DOHH2 (cell line): ENCODE data around the gene PPP1R12C.
"Not testable (repeated sequence)": the region's sequence is repeated elsewhere in the genome, so short reads cannot be mapped to it uniquely, and the experiment has no call there.

ENCODE experiments used
- H3F3A ChIP-seq: fragments of 200-600 bp; sonication (generic), shearing (Covaris generic); 2 replicates; pipeline ENCODE4 v1.6.0; 2016; ENCODE audit warnings: antibody characterized with exemption, mild to moderate bottlenecking; ENCODE audit not compliant: control insufficient read depth, insufficient read depth
- H3K27ac ChIP-seq: fragments of 200-600 bp; sonication (generic); 2 replicates; pipeline ENCODE4 v1.5.1; 2014; ENCODE audit warnings: low read depth, mild to moderate bottlenecking, low read length, moderate library complexity
- H3K27me3 ChIP-seq: fragments of 200-600 bp; sonication (generic); 2 replicates; pipeline ENCODE4 v1.6.1; 2014; ENCODE audit warnings: mild to moderate bottlenecking, low read length, mixed read lengths; ENCODE audit not compliant: control insufficient read depth
- H3K36me3 ChIP-seq: fragments of 200-600 bp; sonication (generic); 2 replicates; pipeline ENCODE4 v1.6.1; 2014; ENCODE audit warnings: mild to moderate bottlenecking, low read length, moderate library complexity, mixed read lengths; ENCODE audit not compliant: control insufficient read depth
- H3K4me1 ChIP-seq: fragments of 200-600 bp; sonication (generic); 2 replicates; pipeline ENCODE4 v1.6.1; 2014; ENCODE audit warnings: mild to moderate bottlenecking, low read length, mixed read lengths; ENCODE audit not compliant: control insufficient read depth
- H3K4me2 ChIP-seq: fragments of 200-600 bp; sonication (generic); 2 replicates; pipeline ENCODE4 v1.6.0; 2014; ENCODE audit warnings: mild to moderate bottlenecking, low read length, moderate library complexity
- H3K4me3 ChIP-seq: fragments of 200-600 bp; sonication (generic); 2 replicates; pipeline ENCODE4 v1.5.1; 2014; ENCODE audit warnings: mild to moderate bottlenecking, low read length, mixed read lengths
- H3K79me2 ChIP-seq: fragments of 200-600 bp; sonication (generic); 2 replicates; pipeline ENCODE4 v1.6.1; 2014; ENCODE audit warnings: mild to moderate bottlenecking, low read length, mixed read lengths; ENCODE audit not compliant: control insufficient read depth
- H3K9me2 ChIP-seq: fragments of 200-600 bp; sonication (generic); replicated peaks from 2 replicates; pipeline ENCODE4 v1.6.1; 2014; ENCODE audit warnings: mild to moderate bottlenecking, low read length, mixed read lengths; ENCODE audit not compliant: control insufficient read depth
- H3K9me3 ChIP-seq: fragments of 200-600 bp; sonication (generic); 2 replicates; pipeline ENCODE4 v1.6.1; 2014; ENCODE audit warnings: antibody characterized with exemption, low read length, mixed read lengths; ENCODE audit not compliant: control insufficient read depth, insufficient read depth
- H4K20me1 ChIP-seq: fragments of 200-600 bp; sonication (generic); 2 replicates; pipeline ENCODE4 v1.6.0; 2014; ENCODE audit warnings: low read depth, mild to moderate bottlenecking, antibody characterized with exemption, low read length, moderate library complexity; ENCODE audit not compliant: control insufficient read depth, insufficient read depth
- EZH2phosphoT487 ChIP-seq: fragments of 200-600 bp; sonication (generic); IDR thresholded peaks from 2 replicates; pipeline ENCODE4 v1.6.1; 2017; ENCODE audit warnings: borderline replicate concordance, mild to moderate bottlenecking, antibody characterized with exemption, low read length, moderate library complexity, mixed read lengths
- TF ChIP-seq, protein P1 (sequence below): fragments of 200-600 bp; sonication (generic); IDR thresholded peaks from one replicate; pipeline ENCODE4 v1.5.1; 2014; ENCODE audit warnings: antibody characterized with exemption, mild to moderate bottlenecking, low read depth, low read length; ENCODE audit not compliant: poor library complexity, severe bottlenecking

The PPP1R12C gene

GRCh38 chr19:55156202-55157063 is 39.0 kb upstream of the PPP1R12C start:
- Histone ChIP-seq H3K9me3 (peaks cover 29% of the 10 kb centered on the region), H3K27ac (no peak overlapping the region), H3K79me2 (no peaks in the 10 kb centered on the region), H4K20me1 (no peaks in the 10 kb centered on the region), H3K4me2 (no peak overlapping the region), H3K4me1 (peaks cover 24% of the 10 kb centered on the region), H3F3A (peaks cover 12% of the 10 kb centered on the region), H3K36me3 (peaks cover 4% of the 10 kb centered on the region; the same call in 1 of the 2 replicates), H3K27me3 (no peaks in the 10 kb centered on the region), H3K9me2 (no peaks in the 10 kb centered on the region), H3K4me3 (no peak overlapping the region)
- TF ChIP-seq EZH2phosphoT487 = no peak
- TF ChIP-seq, protein P1, sequence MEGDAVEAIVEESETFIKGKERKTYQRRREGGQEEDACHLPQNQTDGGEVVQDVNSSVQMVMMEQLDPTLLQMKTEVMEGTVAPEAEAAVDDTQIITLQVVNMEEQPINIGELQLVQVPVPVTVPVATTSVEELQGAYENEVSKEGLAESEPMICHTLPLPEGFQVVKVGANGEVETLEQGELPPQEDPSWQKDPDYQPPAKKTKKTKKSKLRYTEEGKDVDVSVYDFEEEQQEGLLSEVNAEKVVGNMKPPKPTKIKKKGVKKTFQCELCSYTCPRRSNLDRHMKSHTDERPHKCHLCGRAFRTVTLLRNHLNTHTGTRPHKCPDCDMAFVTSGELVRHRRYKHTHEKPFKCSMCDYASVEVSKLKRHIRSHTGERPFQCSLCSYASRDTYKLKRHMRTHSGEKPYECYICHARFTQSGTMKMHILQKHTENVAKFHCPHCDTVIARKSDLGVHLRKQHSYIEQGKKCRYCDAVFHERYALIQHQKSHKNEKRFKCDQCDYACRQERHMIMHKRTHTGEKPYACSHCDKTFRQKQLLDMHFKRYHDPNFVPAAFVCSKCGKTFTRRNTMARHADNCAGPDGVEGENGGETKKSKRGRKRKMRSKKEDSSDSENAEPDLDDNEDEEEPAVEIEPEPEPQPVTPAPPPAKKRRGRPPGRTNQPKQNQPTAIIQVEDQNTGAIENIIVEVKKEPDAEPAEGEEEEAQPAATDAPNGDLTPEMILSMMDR = no peak

- H3K36me3 ChIP-seq, H3K27me3 ChIP-seq, H3K27ac ChIP-seq, H3K9me2 ChIP-seq, H3K4me2 ChIP-seq, H4K20me1 ChIP-seq, H3K4me3 ChIP-seq, H3K79me2 ChIP-seq: not testable (repeated sequence)
- H3F3A ChIP-seq = peaks cover 15% of the 10 kb centered on the region
- H3K4me1 ChIP-seq = peaks cover 25% of the 10 kb centered on the region
- H3K9me3 ChIP-seq = peaks cover 32% of the 10 kb centered on the region
Measured at GRCh38 chr19:55155784-55156183, 38.3 kb upstream of the PPP1R12C start.

GRCh38 chr19:55153652-55154264 is 36.3 kb upstream of the PPP1R12C start:
- Histone ChIP-seq H4K20me1 (no peaks in the 10 kb centered on the region), H3K27me3 (peaks cover 3% of the 10 kb centered on the region), H3K27ac (no peak overlapping the region), H3K4me1 (peaks cover 23% of the 10 kb centered on the region), H3K79me2 (no peaks in the 10 kb centered on the region), H3K9me3 (peaks cover 32% of the 10 kb centered on the region), H3K9me2 (no peaks in the 10 kb centered on the region), H3K4me3 (no peak overlapping the region), H3K4me2 (no peak overlapping the region), H3K36me3 (peaks cover 5% of the 10 kb centered on the region; the same call in 1 of the 2 replicates), H3F3A (peaks cover 15% of the 10 kb centered on the region)
- TF ChIP-seq EZH2phosphoT487 = no peak
- TF ChIP-seq, protein P1 = no peak

DNA sequence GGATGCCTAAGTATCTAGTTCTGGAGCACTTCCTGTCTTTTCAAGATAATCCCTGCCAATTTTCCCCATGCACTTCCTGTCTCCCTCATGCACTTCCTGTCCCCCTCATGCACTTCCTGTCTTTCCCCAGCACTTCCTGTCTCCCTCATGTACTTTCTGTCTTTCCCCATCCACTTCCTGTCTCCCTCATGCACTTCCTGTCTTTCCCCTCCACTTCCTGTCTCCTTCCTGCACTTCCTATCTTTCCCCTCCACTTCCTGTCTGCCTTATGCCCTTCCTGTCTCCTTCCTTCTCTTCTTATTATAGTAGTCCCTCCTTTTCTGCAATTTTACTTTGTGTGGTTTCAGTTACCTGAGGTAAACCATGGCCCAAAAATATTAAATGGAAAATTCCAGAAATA is 34.6 kb upstream of the PPP1R12C start:
- peaks cover 32% of the 10 kb centered on the region for H3K9me3 ChIP-seq
- H3K27ac ChIP-seq = peak overlapping the region; percentile 83
- H4K20me1 ChIP-seq = no peaks in the 10 kb centered on the region
- peaks cover 5% of the 10 kb centered on the region; the same call in 1 of the 2 replicates for H3K36me3 ChIP-seq
- peaks cover 8% of the 10 kb centered on the region for H3K27me3 ChIP-seq
- H3K79me2 ChIP-seq = no peaks in the 10 kb centered on the region
- H3K9me2 ChIP-seq = no peaks in the 10 kb centered on the region
- peaks cover 15% of the 10 kb centered on the region for H3F3A ChIP-seq
- peaks cover 23% of the 10 kb centered on the region for H3K4me1 ChIP-seq
- H3K4me3 ChIP-seq = no peak overlapping the region; the same call in none of the 2 replicates
- TF ChIP-seq, protein P1 = no peak
- TF ChIP-seq EZH2phosphoT487 = no peak
- peak overlapping the region; percentile 18; the same call in 1 of the 2 replicates for H3K4me2 ChIP-seq
